ENCODE data around the gene RNASE12. TPM values are rescaled to one million over a fixed set of nuclear protein-coding genes. Genes with fewer than 3 reads are reported as not detected.
"Not testable (repeated sequence)": the region's sequence is repeated elsewhere in the genome, so short reads cannot be mapped to it uniquely, and the experiment has no call there.

Gene RNASE12
- total and polyA plus RNA-seq, 2 donors from 2014 or later: not detected

DNA sequence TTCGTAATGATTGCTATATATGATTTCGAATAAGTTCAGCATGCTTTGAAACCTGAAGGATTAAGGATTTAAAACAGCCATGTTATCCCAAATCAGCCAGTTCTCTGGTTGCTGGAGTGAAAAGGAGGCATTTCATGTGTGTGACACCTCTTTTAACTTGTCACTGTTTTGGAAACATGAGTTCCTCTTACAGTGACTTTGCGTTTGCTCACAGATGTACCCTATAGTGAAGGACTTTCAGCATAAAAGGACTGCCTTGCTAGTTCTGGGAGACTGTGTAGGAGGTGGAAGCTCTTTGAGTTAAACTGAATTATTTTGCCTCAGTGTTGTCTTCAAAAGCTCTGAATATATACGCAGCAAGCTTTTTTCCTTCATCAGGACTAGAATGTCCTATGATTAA lies 10.9 kb downstream of the RNASE12 start:
- no peaks in the 10 kb centered on the region for H3K4me1 ChIP-seq (ENCODE audit: control insufficient read depth in 2 of 3, insufficient read depth in 2 of 3, low read depth in 1 of 3, low read length in 3 of 3)
- TF ChIP-seq, protein P1, sequence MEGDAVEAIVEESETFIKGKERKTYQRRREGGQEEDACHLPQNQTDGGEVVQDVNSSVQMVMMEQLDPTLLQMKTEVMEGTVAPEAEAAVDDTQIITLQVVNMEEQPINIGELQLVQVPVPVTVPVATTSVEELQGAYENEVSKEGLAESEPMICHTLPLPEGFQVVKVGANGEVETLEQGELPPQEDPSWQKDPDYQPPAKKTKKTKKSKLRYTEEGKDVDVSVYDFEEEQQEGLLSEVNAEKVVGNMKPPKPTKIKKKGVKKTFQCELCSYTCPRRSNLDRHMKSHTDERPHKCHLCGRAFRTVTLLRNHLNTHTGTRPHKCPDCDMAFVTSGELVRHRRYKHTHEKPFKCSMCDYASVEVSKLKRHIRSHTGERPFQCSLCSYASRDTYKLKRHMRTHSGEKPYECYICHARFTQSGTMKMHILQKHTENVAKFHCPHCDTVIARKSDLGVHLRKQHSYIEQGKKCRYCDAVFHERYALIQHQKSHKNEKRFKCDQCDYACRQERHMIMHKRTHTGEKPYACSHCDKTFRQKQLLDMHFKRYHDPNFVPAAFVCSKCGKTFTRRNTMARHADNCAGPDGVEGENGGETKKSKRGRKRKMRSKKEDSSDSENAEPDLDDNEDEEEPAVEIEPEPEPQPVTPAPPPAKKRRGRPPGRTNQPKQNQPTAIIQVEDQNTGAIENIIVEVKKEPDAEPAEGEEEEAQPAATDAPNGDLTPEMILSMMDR (IDR thresholded peaks at IDR 0.05; ENCODE audit: borderline replicate concordance, extremely low read depth, insufficient read depth): no peak
- no peak overlapping the region for H3K4me3 ChIP-seq (ENCODE audit: low read length in 3 of 3)
- DNase-seq (no peak), FAIRE-seq (no peak)
- no peaks in the 10 kb centered on the region for H3K27me3 ChIP-seq (ENCODE audit: control insufficient read depth, insufficient read depth, low read length)
- intact Hi-C loops (cut with DNase I): no loop called here
- H3K36me3 ChIP-seq (ENCODE audit: control insufficient read depth in 2 of 3, insufficient read depth in 3 of 3, low read length in 3 of 3): no peaks in the 10 kb centered on the region
- H3K9me3 ChIP-seq (ENCODE audit: control insufficient read depth in 2 of 3, insufficient read depth in 1 of 3, low read length in 3 of 3): no peaks in the 10 kb centered on the region
- no peak overlapping the region for H3K27ac ChIP-seq (ENCODE audit: low read depth in 2 of 2, low read length in 2 of 2)
- no peak overlapping the region for H3K9ac ChIP-seq (ENCODE audit: low read length in 3 of 3)

DNA sequence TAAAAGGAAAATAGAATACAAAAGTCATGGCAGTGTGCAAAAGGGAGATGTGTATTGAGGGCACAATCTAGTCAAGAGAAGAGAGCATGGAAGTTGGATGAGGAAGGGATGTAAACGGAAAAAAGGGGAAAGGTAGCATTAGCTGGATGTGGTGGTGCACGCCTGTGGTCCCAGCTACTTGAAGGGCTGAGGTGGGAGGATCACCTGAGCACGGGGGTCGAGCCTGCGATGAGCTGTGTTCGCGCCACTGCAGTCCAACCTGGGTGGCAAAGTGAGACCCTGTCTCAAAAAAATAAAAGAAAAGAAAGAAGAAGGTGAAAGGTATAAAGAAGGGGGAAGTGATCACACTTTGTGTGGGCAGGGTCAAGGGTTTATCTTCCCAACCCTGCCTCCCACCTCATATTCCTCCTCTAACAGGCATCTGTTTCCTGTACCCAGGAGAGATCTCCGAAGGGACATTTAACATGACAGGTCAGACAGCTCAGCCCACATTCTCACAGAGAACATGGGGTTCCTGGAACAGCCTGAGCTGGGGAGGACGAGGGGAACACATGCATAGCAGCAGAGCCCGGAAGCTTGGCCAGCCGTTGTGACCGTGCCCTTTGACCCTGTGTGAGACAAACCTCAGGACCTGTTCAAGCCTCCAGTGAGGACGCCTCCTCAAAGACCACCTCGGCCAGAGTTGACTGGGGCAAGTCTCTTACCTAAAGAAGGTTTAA lies 12.2 kb downstream of the RNASE12 start:
- DNase-seq (no peak), FAIRE-seq (no peak)
- Histone ChIP-seq H3K36me3 (ENCODE audit: control insufficient read depth in 2 of 3, insufficient read depth in 3 of 3, low read length in 3 of 3) (no peaks in the 10 kb centered on the region), H3K27ac (ENCODE audit: low read depth in 2 of 2, low read length in 2 of 2) (no peak overlapping the region), H3K9ac (ENCODE audit: low read length in 3 of 3) (no peak overlapping the region), H3K27me3 (ENCODE audit: control insufficient read depth, insufficient read depth, low read length) (no peaks in the 10 kb centered on the region), H3K4me3 (ENCODE audit: low read length in 3 of 3) (no peak overlapping the region), H3K9me3 (ENCODE audit: control insufficient read depth in 2 of 3, insufficient read depth in 1 of 3, low read length in 3 of 3) (no peaks in the 10 kb centered on the region), H3K4me1 (ENCODE audit: control insufficient read depth in 2 of 3, insufficient read depth in 2 of 3, low read depth in 1 of 3, low read length in 3 of 3) (no peaks in the 10 kb centered on the region)
- intact Hi-C loops (cut with DNase I): no loop called here
- TF ChIP-seq, protein P1 (IDR thresholded peaks at IDR 0.05; ENCODE audit: borderline replicate concordance, extremely low read depth, insufficient read depth): no peak

DNA sequence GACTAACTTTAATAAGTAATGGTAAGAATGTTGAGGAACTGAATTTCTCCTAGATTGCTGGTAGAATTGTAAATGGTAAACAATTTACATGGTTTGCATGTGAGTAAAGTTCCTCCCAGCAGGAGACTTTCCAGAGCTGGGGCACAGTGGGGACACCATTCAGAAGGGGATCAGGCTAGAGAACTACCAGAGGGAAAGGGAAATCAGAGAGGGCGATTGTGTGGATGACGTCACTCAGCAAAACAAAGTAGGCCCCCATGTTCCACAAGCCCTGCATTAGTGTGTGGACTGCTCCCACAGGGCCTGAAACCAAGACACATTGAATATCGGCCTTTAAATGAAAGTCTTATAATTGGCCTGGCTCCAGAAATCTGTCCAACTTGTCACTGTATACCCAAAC lies 12.9 kb downstream of the RNASE12 start:
- Histone ChIP-seq H3K36me3 (ENCODE audit: control insufficient read depth in 2 of 3, insufficient read depth in 3 of 3, low read length in 3 of 3) (no peaks in the 10 kb centered on the region), H3K27ac (ENCODE audit: low read depth in 2 of 2, low read length in 2 of 2) (no peak overlapping the region), H3K9me3 (ENCODE audit: control insufficient read depth in 2 of 3, insufficient read depth in 1 of 3, low read length in 3 of 3) (no peaks in the 10 kb centered on the region), H3K4me1 (ENCODE audit: control insufficient read depth in 2 of 3, insufficient read depth in 2 of 3, low read depth in 1 of 3, low read length in 3 of 3) (no peaks in the 10 kb centered on the region), H3K9ac (ENCODE audit: low read length in 3 of 3) (no peak overlapping the region), H3K27me3 (ENCODE audit: control insufficient read depth, insufficient read depth, low read length) (no peaks in the 10 kb centered on the region), H3K4me3 (ENCODE audit: low read length in 3 of 3) (no peak overlapping the region)
- DNase-seq (no peak), FAIRE-seq (no peak)
- TF ChIP-seq, protein P1 (IDR thresholded peaks at IDR 0.05; ENCODE audit: borderline replicate concordance, extremely low read depth, insufficient read depth): no peak
- intact Hi-C loops (cut with DNase I): no loop called here

DNA sequence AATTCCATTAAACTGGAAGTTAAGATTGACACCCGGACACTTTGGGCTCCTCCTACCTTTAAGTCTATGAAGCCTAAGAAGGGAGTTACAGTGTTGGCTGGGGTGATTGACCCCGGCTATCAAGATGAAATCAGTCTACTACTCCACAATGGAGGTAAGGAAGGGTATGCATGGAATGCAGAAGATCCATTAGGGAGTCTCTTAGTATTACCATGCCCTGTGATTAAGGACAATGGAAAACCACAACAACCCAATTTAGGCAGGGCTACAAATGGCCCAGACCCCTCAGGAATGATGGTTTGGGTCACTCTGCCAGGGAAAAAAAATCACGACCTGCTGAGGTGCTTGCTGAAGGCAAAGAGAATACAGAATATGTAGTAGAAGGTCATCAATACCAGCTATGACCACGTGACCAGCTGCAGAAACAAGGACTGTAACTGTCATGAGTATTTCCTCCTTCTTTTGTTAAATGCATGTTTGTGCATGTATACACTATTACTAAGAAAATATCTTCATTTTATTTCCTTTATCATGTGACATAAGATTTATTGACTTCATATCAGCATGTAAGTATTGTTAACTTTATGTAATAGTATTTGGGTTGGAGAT lies 18.7 kb downstream of the RNASE12 start:
- H3K4me1 ChIP-seq (ENCODE audit: control insufficient read depth in 2 of 3, insufficient read depth in 2 of 3, low read depth in 1 of 3, low read length in 3 of 3); H3K27ac ChIP-seq (ENCODE audit: low read depth in 2 of 2, low read length in 2 of 2); H3K4me3 ChIP-seq (ENCODE audit: low read length in 3 of 3); intact Hi-C loops (cut with DNase I); FAIRE-seq; H3K27me3 ChIP-seq (ENCODE audit: control insufficient read depth, insufficient read depth, low read length); H3K9ac ChIP-seq (ENCODE audit: low read length in 3 of 3); H3K36me3 ChIP-seq (ENCODE audit: control insufficient read depth in 2 of 3, insufficient read depth in 3 of 3, low read length in 3 of 3); DNase-seq: not testable (repeated sequence)
- H3K9me3 ChIP-seq (ENCODE audit: control insufficient read depth in 2 of 3, insufficient read depth in 1 of 3, low read length in 3 of 3): peaks cover 0 to 24% (median 7%) of the 10 kb centered on the region in 3 donors

DNA sequence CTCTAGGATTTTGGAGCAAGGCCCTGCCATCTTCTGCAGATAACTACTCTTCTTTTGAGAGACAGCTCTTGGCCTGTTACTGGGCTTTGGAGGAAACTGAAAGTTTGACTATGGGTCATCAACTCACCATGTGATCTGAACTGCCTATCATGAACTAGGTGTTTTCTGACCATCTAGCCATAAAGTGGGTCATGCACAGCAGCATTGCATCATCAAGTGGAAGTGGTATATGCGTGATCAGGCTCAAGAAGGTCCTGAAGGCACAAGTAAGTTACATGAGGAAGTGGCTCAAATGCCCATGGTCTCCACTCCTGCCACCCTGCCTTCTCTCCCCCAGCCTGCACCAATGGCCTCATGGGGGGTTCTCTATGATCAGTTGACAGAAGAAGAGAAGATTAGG lies 20.5 kb downstream of the RNASE12 start:
- H3K36me3 ChIP-seq (ENCODE audit: control insufficient read depth in 2 of 3, insufficient read depth in 3 of 3, low read length in 3 of 3); H3K27me3 ChIP-seq (ENCODE audit: control insufficient read depth, insufficient read depth, low read length); H3K9ac ChIP-seq (ENCODE audit: low read length in 3 of 3); FAIRE-seq; H3K27ac ChIP-seq (ENCODE audit: low read depth in 2 of 2, low read length in 2 of 2); H3K4me1 ChIP-seq (ENCODE audit: control insufficient read depth in 2 of 3, insufficient read depth in 2 of 3, low read depth in 1 of 3, low read length in 3 of 3); intact Hi-C loops (cut with DNase I); DNase-seq; H3K4me3 ChIP-seq (ENCODE audit: low read length in 3 of 3): not testable (repeated sequence)
- peaks cover 0 to 24% (median 7%) of the 10 kb centered on the region in 3 donors for H3K9me3 ChIP-seq (ENCODE audit: control insufficient read depth in 2 of 3, insufficient read depth in 1 of 3, low read length in 3 of 3)

DNA sequence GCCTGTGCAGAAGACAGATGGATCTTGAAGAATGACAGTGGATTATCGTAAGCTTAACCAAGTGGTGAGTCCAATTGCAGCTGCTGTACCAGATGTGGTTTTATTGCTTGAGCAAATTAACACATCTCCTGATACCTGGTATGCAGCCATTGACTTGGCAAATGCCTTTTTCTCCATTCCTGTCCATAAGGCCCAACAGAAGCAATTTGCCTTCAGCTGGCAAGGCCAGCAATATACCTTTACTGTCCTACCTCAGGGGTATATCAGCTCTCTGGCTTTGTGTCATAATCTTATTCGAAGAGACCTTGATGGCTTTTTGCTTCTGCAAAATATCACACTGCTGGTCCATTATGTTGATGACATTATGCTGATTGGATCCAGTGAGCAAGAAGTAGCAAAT lies 21.3 kb downstream of the RNASE12 start:
- H3K27ac ChIP-seq (ENCODE audit: low read depth in 2 of 2, low read length in 2 of 2); FAIRE-seq: not testable (repeated sequence)

More for the DNA sequence above, 21.3 kb downstream of the RNASE12 start:
- H3K9ac ChIP-seq (ENCODE audit: low read length in 3 of 3); DNase-seq; intact Hi-C loops (cut with DNase I); H3K36me3 ChIP-seq (ENCODE audit: control insufficient read depth in 2 of 3, insufficient read depth in 3 of 3, low read length in 3 of 3); H3K4me3 ChIP-seq (ENCODE audit: low read length in 3 of 3); H3K27me3 ChIP-seq (ENCODE audit: control insufficient read depth, insufficient read depth, low read length); H3K4me1 ChIP-seq (ENCODE audit: control insufficient read depth in 2 of 3, insufficient read depth in 2 of 3, low read depth in 1 of 3, low read length in 3 of 3): not testable (repeated sequence)
- peaks cover 0 to 24% (median 7%) of the 10 kb centered on the region in 3 donors for H3K9me3 ChIP-seq (ENCODE audit: control insufficient read depth in 2 of 3, insufficient read depth in 1 of 3, low read length in 3 of 3)

Measured in kidney (tissue), 14 donors.